ENCODE results near the gene CCDC24.

- TF ChIP-seq POLR2AphosphoS5 (IDR thresholded peaks at IDR 0.05; ENCODE audit: borderline replicate concordance, low read depth, low read length) (peak; percentile 76), EZH2 (IDR thresholded peaks at IDR 0.05) (no peak), FOXP2 (optimal IDR thresholded peaks at IDR 0.05; ENCODE audit: control extremely low read depth, extremely low read length, insufficient read depth) (no peak)
Measured at GRCh38 chr1:43946236-43947060, 45.0 kb upstream of the CCDC24 start, which contains the start of gene IPO13.

All from SK-N-MC (cell line).